Measurements from ENCODE around the gene SPCS1. TPM values are rescaled to one million over a fixed set of nuclear protein-coding genes. Genes with fewer than 3 reads are reported as not detected.
A peak's percentile ranks its signal among the peaks of the same experiment; 100 is the strongest.

SPCS1 gene
- total and polyA plus RNA-seq, 9 of the 15 experiments (the other 6 are each of a cell fraction or from before 2014, with no cell fraction given), result 73.9 to 567 (median 127) TPM

DNA sequence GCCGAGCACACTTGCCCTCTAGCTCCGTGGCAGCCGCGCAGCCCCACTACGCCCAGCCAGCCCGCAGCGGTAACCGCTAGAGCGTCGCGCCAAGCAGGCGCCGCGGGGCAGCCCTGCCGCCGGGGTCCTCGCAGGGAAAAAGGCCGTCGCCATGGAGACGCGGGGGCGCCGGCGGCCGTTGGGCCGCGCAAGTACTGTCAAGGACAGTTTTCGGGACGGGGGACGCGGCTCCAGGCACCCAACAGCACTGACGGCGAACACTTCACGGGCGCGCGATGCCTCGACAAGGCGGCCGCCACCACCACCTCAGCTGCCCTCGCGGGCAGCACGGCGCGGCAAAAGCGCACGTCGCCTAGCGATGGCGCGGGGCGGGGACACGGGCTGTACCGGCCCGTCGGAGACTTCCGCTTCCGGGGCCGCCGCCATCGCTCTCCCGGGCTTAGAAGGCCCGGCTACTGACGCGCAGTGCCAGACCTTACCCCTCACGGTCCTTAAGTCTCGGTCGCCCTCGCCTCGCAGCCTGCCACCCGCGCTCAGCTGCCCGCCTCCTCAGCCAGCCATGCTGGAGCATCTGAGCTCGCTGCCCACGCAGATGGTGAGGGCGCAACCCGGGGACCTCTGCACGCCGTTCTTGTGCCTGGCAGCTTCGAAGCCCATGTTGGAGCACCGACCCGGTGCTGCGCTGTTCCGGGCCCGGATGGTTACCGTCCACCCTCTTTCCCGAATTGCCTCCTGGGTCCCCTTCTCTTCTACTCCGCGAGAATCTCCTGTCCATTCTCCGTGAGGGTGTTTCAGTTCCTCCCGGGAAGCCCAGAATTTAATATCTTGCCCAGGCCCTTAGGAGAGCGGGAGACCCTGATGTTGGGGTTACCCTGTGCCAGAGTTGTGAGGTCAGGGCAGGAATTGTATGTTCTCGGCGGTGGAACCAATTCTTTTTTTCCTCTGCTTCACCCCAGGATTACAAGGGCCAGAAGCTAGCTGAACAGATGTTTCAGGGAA, at the start of gene SPCS1, which contains the start of gene GLT8D1 (continued):
- TF ChIP-seq, protein P1, sequence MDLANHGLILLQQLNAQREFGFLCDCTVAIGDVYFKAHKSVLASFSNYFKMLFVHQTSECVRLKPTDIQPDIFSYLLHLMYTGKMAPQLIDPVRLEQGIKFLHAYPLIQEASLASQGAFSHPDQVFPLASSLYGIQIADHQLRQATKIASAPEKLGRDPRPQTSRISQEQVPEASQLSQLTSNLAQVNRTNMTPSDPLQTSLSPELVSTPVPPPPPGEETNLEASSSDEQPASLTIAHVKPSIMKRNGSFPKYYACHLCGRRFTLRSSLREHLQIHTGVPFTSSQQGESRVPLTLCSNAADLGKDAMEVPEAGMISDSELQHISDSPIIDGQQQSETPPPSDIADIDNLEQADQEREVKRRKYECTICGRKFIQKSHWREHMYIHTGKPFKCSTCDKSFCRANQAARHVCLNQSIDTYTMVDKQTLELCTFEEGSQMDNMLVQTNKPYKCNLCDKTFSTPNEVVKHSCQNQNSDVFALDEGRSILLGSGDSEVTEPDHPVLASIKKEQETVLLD (IDR thresholded peaks at IDR 0.05), result no peak
- TF ChIP-seq MECOM (CRISPR knock-in tag; IDR thresholded peaks at IDR 0.05) (no peak), CREBBP (IDR thresholded peaks at IDR 0.05; ENCODE audit: low read depth, low read length) (no peak), ZNF232 (CRISPR knock-in tag; IDR thresholded peaks at IDR 0.05) (0 out of 2 replicates have a peak, but pooled peaks have one; percentile 44), DACH1 (IDR thresholded peaks at IDR 0.05; ENCODE audit: partially characterized antibody) (peak; percentile 43), LCOR (CRISPR knock-in tag; IDR thresholded peaks at IDR 0.05) (no peak), ZBTB8A (IDR thresholded peaks at IDR 0.05; ENCODE audit: partially characterized antibody) (no peak), HMG20B (CRISPR knock-in tag; IDR thresholded peaks at IDR 0.05) (no peak), YY1 (IDR thresholded peaks at IDR 0.05; ENCODE audit: borderline replicate concordance in 1 of 3, control insufficient read depth in 1 of 3, extremely low read depth in 1 of 3, insufficient read depth in 3 of 3, insufficient read length in 1 of 3, insufficient replicate concordance in 2 of 3, low read depth in 1 of 3, low read length in 2 of 3) (peak; percentile 69 to 91 (median 91)), POLR2AphosphoS5 (IDR thresholded peaks at IDR 0.05; ENCODE audit: control insufficient read depth, insufficient read depth, low read depth, low read length) (no peak), ZNF431 (CRISPR knock-in tag; IDR thresholded peaks at IDR 0.05) (0 out of 2 replicates have a peak, but pooled peaks have one; percentile 15), ZNF354B (CRISPR knock-in tag; IDR thresholded peaks at IDR 0.05) (no peak)
- TF ChIP-seq, protein P2, sequence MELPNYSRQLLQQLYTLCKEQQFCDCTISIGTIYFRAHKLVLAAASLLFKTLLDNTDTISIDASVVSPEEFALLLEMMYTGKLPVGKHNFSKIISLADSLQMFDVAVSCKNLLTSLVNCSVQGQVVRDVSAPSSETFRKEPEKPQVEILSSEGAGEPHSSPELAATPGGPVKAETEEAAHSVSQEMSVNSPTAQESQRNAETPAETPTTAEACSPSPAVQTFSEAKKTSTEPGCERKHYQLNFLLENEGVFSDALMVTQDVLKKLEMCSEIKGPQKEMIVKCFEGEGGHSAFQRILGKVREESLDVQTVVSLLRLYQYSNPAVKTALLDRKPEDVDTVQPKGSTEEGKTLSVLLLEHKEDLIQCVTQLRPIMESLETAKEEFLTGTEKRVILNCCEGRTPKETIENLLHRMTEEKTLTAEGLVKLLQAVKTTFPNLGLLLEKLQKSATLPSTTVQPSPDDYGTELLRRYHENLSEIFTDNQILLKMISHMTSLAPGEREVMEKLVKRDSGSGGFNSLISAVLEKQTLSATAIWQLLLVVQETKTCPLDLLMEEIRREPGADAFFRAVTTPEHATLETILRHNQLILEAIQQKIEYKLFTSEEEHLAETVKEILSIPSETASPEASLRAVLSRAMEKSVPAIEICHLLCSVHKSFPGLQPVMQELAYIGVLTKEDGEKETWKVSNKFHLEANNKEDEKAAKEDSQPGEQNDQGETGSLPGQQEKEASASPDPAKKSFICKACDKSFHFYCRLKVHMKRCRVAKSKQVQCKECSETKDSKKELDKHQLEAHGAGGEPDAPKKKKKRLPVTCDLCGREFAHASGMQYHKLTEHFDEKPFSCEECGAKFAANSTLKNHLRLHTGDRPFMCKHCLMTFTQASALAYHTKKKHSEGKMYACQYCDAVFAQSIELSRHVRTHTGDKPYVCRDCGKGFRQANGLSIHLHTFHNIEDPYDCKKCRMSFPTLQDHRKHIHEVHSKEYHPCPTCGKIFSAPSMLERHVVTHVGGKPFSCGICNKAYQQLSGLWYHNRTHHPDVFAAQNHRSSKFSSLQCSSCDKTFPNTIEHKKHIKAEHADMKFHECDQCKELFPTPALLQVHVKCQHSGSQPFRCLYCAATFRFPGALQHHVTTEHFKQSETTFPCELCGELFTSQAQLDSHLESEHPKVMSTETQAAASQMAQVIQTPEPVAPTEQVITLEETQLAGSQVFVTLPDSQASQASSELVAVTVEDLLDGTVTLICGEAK (IDR thresholded peaks at IDR 0.05), result peak; percentile 96
- TF ChIP-seq, protein P2 (CRISPR knock-in tag; IDR thresholded peaks at IDR 0.05), result no peak

Data from K562 (cell line).